ENCODE results near the gene VMAC.

GRCh38 chr19:5864013-5864720 lies 40.5 kb upstream of the VMAC start:
- TF ChIP-seq EZH2 (IDR thresholded peaks at IDR 0.05; ENCODE audit: borderline replicate concordance, insufficient read depth, low read depth, low read length, poor library complexity, severe bottlenecking): no peak
- TF ChIP-seq CTCF (IDR thresholded peaks at IDR 0.05): no peak

Measured in B cell (primary cell).